ENCODE measurements around the gene PPP1R7.

GRCh38 chr2:241187101-241187917 lies 37.0 kb downstream of the PPP1R7 start:
- TF ChIP-seq YY1 (IDR thresholded peaks at IDR 0.05), result no peak
- TF ChIP-seq MAX (IDR thresholded peaks at IDR 0.05), result no peak
- no peak for TF ChIP-seq CTCF (IDR thresholded peaks at IDR 0.05; ENCODE audit: low read depth, low read length, missing input control)
- no peak for TF ChIP-seq GABPA (IDR thresholded peaks at IDR 0.05 in 1 of 2, conservative IDR thresholded peaks at IDR 0.05 in 1 of 2)
- TF ChIP-seq, protein P1, sequence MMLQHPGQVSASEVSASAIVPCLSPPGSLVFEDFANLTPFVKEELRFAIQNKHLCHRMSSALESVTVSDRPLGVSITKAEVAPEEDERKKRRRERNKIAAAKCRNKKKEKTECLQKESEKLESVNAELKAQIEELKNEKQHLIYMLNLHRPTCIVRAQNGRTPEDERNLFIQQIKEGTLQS (IDR thresholded peaks at IDR 0.05), result no peak
- TF ChIP-seq FOXA2 (IDR thresholded peaks at IDR 0.05), result no peak
- TF ChIP-seq JUND (IDR thresholded peaks at IDR 0.05), result no peak
- no peak for TF ChIP-seq FOXA1 (IDR thresholded peaks at IDR 0.05)

Data from liver (tissue), 3 donors.